GM21619 (cell line): ENCODE data around the gene PLEKHA6.
A peak's percentile ranks its signal among the peaks of the same experiment; 100 is the strongest.

Experiments
- ATAC-seq: cut with Tn5 transposase; IDR thresholded peaks from one replicate; pipeline ENCODE4 v1.9.1; 2021; ENCODE audit not compliant: unreplicated experiment

The PLEKHA6 gene

DNA sequence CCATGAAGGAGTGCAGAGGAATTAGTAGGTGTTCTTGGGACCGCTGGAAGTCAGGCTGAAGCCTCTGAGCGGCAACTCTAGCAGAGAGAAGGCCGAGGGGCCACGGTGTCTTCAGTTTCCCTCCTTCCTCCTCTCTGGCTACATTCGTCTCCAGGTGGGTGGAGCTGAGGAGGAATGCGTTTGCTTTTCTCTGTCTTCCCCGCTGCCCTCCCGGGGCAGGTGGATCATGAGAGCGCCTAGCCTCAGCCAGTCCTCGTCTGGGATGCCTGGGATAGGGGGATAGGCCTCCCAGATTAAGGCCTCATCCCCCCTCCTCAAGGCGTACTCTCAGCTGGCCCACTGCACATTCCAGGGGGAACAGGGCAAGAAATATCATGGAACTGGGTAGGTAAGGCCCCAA lies 138.5 kb downstream of the PLEKHA6 start:
- ATAC-seq: no peak

DNA sequence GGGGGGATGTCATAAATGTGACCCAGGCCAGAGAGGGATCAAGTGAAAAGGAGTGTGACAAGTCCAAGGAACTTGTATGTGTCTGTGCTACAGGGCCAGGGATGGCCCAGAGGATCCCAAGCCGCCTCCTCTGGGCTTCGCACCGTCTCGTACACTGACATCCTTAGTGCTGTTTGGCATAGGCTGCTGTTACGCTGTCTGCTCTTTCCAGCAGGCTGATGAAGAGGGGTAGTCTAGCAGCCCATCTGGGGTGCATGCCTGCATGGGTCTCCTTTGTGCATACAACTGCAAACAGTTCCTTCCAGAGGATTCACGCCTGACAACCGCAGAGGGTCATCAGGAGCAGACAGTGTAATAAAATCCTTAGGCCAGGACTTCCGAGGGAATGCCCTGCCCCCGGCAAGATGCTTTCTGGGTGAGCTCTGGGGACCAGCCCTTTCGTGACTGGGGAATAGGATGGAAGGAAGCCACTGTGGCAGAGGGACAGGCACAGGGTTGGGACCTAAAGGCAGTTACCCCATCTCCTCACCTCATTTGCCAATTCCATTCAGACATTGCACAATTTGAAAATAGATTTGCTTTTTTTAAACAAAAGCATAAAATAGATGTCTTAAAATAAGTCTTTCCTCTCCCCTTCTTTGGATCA lies 139.6 kb downstream of the PLEKHA6 start:
- no peak for ATAC-seq

DNA sequence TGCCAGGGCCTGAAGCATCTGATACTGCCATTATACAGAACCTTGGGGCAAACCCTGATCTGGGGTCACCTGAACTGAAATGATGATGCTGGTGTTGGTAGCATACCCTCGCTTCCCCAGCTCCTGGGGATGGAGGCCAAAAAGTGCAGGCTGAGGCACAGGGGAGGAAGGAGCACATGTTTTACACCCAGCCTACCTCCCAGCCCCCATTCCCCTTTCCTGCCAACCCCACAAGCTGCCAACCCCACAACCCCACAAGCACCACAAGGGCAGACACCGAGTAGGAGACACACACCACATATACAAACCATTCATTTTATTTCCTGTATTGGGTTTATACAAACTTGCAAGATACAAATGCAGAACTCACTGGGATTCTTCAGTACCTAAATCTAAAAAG lies 141.2 kb downstream of the PLEKHA6 start:
- no peak for ATAC-seq

DNA sequence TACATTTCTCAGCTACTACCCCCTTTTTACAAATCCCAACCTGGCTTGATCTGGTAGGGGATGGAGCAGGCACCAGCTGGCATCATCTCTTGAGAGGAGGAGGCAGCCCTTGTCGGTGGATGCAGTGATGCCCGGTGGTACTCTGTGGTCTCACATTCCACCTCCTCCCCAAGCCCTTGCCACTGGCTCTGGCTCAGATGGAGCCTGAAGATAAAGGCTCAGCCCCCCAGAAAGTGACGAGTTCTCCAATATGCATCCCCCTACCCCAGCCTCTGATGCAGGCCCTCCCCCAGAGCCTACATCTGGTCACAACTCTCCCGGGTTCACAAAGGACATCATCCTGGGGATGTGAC lies 142.1 kb downstream of the PLEKHA6 start:
- no peak for ATAC-seq

DNA sequence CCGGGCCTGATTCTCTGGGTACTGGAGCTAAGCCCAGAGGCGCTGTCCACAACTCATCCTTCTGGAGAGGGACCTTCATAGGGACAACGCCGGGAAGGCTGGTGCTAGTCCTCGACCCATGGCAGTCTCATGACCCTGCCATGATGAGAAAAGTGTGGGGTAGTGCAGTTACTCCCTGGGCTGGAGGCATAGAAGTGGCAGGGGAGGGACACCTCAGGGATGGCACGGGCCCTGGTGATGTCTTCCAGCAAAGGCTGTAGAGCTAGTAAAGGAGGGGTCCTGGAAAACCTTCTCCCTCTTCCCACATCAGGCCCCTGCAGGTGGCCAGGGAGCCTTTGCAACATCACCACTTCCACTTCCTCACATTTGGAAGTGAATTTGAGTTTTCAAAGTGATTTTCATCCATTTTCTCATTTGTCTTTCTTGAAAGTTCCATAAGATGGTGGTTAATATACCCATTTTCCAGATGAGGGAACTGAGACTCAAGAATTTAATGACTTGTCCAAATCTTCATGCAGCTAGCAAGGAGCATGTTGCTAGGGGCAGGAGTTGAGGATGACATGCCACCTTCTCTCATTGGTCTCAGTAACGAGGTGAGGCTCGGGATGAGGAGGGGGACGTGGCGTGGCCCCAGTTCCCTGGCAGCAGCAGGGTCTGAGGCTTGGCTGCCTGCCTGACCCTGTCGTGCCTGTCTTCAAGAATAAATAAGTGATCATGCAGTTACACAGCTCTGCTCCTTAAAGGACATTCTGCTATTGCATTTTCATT lies 142.7 kb downstream of the PLEKHA6 start:
- ATAC-seq: no peak

DNA sequence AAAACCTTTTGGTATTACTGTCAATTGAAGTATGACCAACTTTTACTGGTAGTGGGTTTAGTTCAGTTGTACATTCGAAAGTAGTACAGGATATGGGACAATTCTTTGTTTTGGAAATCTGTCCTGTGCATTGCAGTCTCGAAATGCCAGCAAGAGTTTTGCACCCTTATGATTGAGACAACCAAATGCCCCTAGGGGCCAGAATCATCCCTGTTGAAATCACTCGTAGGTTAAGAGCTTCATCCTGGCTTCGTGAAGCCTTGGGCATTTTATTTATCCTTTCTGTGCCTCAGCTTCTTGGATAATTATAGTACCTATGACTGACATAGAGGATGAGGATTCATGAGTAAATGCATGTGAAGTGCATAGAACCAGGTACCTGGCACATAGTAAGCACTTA lies 143.5 kb downstream of the PLEKHA6 start:
- no peak for ATAC-seq

DNA sequence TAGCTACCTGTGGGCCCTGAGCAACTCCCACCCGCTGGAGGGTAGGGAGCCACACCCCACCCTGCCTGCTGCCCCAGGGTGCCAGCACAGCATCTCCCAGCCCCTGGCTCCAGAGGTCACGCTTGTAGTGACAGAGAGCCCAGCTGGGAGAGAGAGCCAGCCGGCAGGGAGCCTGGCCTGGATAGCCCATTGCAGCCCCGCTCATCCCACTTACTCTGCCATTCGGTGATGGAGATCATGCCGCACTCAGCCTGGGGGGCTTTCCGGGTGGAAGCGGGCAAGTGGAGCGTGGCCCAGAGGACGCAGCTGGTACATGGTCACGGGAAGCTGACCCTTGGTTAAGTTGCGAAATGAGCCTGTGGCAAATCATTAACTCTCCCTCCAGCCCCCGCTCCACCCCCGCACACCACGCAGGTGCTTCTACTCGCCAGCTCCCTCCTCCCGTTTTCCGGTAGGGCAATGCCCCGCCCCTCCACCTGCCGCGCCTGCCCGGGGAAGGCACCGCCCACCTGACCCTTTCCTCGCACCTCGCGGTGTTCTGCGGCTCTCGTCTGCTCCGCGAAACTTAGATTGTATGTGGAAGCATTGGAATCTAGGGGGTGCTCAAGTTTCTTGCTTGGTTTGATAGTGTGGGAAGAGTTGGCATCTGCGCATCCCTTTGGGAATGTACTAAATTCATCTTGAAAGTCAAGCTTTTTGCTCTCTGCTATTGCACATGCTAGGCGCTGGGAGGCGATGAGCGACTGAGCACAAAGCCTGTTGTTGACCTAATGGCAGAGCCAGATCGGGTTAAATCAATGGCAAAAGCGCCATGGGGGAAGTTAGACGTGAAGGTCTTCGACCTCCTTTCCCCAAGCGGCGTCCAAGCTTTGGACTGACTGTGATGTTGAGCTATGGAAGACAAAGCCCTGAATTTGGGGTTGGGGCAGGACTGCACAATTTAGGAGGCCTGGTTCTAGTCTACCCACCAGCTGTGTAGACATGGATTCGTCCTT lies 145.8 kb downstream of the PLEKHA6 start, which contains the start of gene GOLT1A:
GOLT1A (minus strand) TSS at position 321 of the 995 bp plus-strand sequence; CDS start at position 239, 82 bp downstream.
- ATAC-seq: peak; percentile 78

DNA sequence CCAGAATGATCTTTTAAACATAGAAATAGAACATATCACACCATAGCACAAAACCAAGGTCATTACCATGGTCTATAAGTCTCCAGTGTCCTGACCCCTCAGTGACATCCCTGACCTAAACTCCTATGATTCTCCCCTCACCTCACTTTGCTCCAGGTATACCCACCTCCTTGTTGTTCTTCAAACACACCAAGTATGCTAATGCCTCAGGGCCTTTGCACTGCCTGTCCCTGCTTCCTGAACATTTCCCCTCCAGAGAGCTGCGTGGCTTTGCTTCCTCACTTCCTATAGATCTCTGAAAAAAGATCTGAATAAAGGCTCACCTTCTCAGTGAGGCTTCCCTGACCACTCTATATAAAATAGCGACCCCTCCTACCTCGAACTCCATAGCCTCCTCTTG lies 147.0 kb downstream of the PLEKHA6 start:
- no peak for ATAC-seq

DNA sequence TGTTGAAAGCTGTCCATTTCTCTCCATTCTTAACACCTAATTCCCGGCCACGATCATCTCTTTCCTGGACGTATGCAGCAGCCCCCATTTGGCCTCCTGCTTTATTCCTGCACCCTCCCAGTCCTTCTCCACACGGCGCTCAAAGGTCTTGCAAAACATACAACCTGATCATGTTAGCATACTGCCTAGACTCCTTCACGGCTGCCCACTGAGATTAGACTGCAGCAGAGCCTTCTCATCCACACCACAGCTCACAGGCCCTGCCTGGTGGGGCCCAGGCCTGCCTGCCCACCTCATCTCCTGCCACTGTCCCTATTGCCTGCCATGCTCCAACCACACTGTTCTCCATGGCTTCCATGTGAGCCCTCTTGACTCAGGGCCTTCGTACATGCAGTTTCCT lies 148.7 kb downstream of the PLEKHA6 start:
- no peak for ATAC-seq

DNA sequence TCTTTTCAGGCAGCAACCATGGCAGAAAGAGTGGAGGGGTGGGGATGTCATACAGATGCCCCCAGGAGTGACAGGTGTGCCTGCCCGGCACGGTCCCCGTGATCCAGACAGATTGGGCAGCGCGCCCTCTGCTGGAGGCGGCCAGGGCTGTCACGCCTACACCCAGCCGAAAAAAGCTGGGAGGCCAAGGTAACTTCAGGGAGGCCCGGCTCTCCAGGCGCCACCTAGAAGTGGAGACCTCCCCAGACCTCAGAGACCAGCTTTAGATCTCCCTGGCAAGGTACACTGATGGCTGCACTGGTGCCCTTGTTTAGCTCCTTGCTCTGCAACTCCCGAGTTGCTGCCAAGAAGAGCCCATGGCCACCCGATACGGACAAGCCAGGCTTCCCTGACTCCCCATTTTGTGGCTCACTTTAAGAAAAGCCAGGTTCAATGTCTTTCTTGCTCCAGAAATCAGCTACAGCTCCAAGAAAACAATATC lies 152.6 kb downstream of the PLEKHA6 start:
- ATAC-seq: no peak

DNA sequence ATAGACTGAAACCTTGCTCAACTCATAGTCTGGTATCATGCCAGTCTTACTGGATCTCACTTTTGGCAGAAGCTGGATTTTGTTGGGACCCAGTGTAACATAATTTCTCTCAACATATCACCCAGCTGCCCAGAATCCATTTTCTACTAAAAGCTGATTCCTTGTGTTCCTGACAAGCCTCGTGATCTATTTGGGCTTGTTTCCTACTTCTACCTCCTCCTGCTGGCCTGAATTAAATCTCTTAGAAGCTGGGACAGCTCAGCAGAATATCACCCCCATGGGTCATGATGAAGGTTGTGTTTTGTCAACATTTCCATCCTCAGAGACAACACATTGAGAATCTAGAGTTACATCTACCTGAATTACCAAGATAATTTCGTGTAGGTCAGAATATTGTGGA lies 153.6 kb downstream of the PLEKHA6 start:
- no peak for ATAC-seq

DNA sequence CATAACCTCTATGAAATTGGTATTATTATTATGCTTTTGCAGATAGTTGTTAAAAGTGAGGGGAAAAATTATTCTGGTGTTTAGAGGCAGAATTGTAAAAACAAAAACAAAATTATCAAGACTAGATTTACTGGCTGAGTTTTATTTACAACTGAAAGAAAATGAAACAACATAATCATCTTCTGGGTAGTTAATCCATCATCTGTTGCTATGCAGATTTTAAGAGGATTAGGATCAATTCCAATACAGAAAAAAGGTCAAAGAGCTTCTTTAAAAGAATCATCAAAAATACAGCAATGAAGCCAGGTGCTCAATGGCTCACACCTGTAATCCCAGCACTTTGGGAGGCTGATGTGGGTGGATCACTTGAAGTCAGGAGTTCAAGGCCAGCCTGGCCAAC lies 154.2 kb downstream of the PLEKHA6 start:
- no peak for ATAC-seq

DNA sequence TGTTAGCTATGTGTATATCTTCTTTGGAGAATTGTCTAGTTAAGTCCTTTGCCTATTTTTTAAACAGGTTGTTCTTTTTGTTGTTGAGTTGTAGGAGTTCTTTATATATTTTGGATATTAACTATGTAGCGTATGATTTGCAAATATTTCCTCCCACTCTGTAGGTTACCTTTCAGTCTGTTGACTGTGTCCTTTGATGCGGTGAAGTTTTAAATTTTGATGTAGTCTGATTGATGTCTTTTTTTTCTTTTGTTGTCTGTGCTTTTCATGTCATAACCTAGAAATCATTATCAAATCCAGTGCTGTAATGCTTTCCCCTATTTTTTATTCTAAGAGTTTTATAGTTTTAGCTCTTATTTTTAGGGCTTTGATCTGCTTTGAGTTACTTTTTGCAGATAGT lies 154.8 kb downstream of the PLEKHA6 start:
- ATAC-seq: no peak

DNA sequence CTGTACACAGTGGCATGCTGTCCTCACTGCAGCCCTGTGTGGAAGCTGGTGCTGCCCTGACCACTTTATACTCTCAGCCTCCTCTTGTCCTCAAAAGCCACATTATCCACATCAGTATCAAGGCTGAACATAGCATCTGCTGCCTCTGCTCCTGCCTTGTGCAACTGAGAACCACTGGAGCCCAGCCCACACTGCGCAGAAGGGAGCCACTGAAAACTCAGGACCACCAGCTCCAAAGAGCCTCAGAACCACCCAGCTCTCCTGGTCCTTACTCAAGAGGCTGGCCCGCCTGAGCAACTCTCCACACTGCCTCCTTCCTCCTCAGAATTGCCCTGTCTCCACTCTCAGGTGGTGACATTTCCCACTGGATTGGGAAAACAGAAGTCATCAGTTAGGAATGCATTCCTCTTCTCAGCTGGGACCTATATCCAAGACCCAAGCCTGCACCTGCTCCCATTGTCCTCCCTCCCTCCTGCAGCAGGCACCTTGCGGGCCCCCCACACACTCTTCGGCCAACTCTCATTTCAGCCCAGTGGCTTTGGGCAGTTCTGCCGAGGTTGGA lies 156.4 kb downstream of the PLEKHA6 start:
- ATAC-seq: no peak

DNA sequence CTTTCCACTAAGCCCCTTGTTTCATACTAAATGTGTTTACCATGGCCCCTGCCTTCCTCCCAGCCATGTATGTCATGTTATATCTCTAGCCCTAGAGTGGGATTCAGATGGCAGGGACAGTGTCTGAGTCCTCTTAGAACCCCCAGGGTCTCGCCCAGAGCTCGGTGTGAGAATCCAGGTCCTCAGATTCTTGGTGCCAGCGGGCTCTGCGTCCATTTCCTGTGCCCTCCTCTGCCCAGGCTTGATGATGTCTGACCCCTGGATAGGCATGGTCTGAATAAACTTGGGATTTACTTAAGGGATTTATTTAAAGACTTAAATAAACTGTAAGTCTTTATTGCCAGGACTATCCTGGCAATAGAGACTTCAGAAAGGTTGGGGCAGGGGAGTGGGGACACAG lies 157.2 kb downstream of the PLEKHA6 start:
- no peak for ATAC-seq

DNA sequence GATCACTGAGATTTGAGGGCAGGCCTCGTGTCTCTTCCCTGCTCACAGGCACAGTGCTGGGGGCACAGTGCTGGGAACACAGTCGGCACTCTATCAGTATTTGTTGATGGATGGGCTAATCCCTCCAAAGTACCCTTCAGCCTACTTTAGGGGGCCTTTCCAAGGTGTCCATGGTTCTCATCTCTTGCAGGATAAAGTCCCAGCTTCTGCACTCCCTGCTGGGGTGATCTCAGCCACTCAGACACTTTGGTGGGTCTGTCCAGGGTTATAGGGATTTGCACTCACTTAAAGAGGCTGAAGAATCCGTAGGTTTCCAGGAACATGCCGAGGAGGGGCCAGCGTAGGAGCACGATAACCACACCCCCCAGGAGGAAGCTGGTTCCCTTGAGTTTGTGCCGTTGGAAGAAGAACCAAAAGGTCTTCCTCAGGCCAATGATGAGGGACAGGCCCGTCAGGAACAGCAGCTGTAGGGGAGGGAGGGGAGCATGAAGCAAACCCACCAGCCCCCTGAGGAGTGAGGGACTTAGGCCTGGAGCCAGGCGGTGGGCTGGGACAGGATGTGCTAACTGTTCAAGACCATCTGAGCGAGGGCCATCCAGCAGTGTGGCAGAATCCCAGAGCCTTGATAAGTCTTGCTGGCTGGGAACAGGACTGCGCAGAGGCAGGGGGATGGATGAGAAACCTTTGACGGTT lies 158.2 kb downstream of the PLEKHA6 start:
- ATAC-seq: no peak

DNA sequence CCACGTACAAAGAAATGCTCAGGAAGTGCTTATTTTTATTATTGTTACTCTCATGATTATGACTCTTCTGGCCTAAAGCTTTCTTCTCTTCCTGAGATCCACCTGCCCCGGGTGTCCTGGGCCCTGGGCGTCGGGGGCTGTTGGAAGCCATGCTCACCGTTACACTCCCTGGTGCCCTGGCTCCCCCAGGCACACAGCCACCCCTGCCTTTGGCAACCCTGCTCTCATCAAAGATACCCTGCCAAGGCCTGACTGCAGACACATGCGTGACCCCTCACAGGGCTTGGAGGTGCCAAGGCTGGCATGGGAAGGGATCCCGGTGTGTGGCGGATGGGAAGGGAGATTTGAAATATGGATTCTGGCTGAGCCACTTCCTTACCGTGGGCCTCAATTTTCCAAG lies 160.2 kb downstream of the PLEKHA6 start:
- no peak for ATAC-seq

DNA sequence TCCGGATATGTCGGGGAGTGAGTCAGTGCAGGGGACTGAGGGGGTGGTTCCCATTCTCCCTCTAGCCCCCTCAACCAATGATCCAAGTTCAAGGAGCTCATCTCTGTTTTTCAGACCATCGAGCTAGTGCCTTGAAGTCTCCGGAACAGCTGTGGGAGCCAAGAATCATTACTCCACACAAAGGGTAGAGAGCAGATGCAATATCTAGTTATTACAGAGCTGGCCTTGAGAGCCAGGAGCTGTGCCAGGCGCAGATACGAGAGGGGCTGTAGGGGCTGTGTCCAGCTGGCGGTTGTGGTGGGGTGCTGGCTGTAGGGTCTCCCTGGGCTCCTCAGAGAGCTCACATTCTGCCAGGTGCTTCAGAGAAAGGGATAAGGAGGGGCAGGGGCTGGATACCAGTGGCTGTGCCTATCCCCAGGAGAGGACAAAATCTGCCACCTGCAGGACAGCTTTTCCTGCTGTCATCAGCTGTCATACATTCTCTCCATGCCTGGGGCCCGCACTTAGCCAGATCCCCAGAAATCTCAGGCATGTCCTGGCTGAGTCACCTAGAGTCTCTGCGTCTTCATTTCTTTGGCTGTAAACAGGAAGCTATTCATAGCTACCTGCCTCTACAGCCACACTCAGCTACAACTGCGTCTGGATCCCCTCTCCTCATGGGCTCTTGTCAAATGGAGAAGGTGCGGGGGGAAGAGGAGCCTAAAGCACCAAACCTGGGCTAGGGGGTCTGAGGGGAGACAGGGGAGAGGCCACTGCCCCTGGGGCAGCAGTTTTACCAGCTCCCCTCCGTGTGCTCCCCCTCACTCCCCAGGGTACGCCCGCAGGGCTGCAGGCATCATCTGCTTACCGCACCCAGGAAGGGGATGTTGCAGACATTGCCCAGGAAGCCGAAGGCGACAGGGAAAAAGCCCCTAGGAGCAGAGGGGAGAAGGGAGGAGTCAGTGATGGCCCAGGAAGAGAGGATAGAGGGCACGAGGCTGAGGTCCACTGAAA lies 161.1 kb downstream of the PLEKHA6 start:
- no peak for ATAC-seq

DNA sequence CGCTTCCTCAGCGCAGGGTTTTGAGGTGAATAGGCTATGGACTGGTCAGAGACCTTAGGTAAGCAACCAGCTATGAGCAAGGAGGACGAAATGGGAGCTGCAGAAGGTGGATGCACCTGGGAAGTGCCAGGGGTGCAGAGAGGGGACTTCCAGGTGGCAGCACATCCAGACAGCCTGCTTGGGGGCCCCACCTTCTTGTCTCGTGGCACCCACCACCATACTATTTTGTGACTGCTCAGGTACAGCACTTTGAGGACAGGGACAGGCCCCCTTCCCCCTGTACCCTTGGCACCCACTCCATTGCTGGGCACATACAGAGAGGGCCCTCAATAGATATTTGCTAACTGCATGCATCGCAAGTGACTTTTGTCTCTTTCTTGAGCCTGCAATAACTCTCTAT lies 162.7 kb downstream of the PLEKHA6 start:
- no peak for ATAC-seq
